ENCODE results near the gene E2F3.
"Not testable (repeated sequence)": the region's sequence is repeated elsewhere in the genome, so short reads cannot be mapped to it uniquely, and the experiment has no call there.

The E2F3 gene

DNA sequence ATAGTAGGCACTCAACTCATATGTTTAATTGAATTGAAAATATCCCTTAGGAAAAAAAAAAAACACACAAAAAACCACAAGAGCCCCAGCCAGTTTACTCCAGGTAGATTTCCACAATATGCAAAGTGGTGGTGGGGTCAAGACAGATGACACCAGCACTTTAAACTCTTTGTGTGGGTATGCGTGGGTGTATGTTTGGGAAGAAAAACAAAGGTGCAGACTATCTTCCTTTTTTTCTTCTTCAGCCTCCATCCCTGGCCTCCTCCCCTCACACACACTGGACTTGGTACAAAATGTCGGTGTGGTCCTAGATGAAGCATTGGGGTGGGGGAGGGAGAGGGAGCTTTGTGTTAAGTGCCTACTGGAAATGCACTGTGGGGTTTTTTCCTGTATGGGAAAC is 90.4 kb downstream of the E2F3 start:
- no peak for DNase-seq (ENCODE audit: low read depth, low spot score)
- TF ChIP-seq YY1 (IDR thresholded peaks at IDR 0.05; ENCODE audit: insufficient read depth, insufficient read length) (no peak), SUZ12 (IDR thresholded peaks at IDR 0.05; ENCODE audit: extremely low read depth, insufficient read depth, insufficient read length) (no peak), ZNF274 (IDR thresholded peaks at IDR 0.05; ENCODE audit: low read depth, low read length) (no peak)
- Histone ChIP-seq H3K27me3 (ENCODE audit: insufficient read depth, insufficient read length) (no peaks in the 10 kb centered on the region), H3K9ac (ENCODE audit: insufficient read length, low read depth) (no peak overlapping the region), H3K36me3 (ENCODE audit: insufficient read depth, insufficient read length, low read length) (peaks cover 46% of the 10 kb centered on the region), H3K4me1 (ENCODE audit: insufficient read depth, insufficient read length) (no peaks in the 10 kb centered on the region), H3K4me3 (ENCODE audit: insufficient read length, low read depth) (no peak overlapping the region), H3K9me3 (ENCODE audit: insufficient read depth, low read length) (no peaks in the 10 kb centered on the region)

DNA sequence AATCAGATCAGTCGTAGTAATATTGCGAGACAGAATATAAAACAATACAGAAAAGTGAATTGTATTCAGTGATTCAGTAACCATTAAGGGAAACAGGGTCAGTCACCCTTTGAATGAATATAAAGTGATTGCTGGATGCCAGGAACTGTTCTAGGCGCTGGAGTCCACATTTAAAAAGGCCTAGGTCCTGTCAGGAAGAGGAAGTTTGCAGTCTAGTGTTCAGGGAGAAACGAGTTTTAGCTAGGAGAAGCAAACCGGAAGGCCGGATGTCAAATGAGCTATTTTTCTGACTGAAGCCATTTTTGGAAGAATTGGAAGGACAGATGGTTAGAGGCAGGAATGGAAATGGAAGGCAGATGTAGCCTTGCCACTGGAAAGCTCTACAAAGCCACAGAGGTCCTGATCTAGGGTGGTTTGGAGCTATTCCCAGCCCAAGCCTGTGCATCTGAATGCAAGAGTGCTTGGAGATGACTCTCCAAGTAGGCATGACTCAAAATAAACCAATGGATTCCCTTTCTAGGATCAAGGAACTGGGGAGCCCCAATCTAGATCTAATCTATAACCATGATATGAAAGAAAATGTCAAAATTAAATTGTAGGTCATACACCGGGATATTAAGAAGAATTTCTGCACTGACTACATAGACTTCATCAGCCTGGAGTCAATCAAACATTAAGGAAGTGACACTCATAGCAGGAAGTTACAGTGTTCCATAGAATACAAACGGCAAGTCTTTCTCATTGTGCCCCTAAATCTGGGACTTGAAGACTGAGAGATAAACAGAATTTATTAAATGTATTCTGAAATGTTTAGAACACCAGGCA is 95.7 kb downstream of the E2F3 start:
- Histone ChIP-seq H3K36me3 (ENCODE audit: insufficient read depth, insufficient read length, low read length) (no peaks in the 10 kb centered on the region), H3K27me3 (ENCODE audit: insufficient read depth, insufficient read length) (no peaks in the 10 kb centered on the region), H3K4me1 (ENCODE audit: insufficient read depth, insufficient read length) (no peaks in the 10 kb centered on the region), H3K4me3 (ENCODE audit: insufficient read length, low read depth) (no peak overlapping the region), H3K9me3 (ENCODE audit: insufficient read depth, low read length) (no peaks in the 10 kb centered on the region), H3K9ac (ENCODE audit: insufficient read length, low read depth) (no peak overlapping the region)
- DNase-seq (ENCODE audit: low read depth, low spot score), result no peak
- TF ChIP-seq SUZ12 (IDR thresholded peaks at IDR 0.05; ENCODE audit: extremely low read depth, insufficient read depth, insufficient read length) (no peak), ZNF274 (IDR thresholded peaks at IDR 0.05; ENCODE audit: low read depth, low read length) (no peak), YY1 (IDR thresholded peaks at IDR 0.05; ENCODE audit: insufficient read depth, insufficient read length) (no peak)

DNA sequence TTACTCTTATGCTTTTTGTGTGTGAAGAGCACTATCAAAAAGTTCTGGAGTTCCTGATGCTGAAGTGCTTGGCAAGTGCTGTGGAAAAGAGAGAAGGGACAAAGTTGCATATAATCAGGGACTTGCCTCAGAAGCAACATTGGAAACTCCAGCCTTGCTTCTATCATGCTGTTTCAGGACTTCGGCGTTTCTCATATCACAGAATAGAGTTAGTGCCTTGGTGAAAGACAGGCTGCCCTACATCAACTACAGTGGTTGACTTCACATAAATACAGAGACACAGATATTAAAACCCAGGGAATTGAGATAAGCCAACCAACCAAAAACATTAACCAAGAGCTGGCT is 96.3 kb downstream of the E2F3 start:
- Histone ChIP-seq H3K27me3 (ENCODE audit: insufficient read depth, insufficient read length) (no peaks in the 10 kb centered on the region), H3K36me3 (ENCODE audit: insufficient read depth, insufficient read length, low read length) (no peaks in the 10 kb centered on the region), H3K9ac (ENCODE audit: insufficient read length, low read depth) (no peak overlapping the region), H3K4me3 (ENCODE audit: insufficient read length, low read depth) (no peak overlapping the region), H3K4me1 (ENCODE audit: insufficient read depth, insufficient read length) (no peaks in the 10 kb centered on the region), H3K9me3 (ENCODE audit: insufficient read depth, low read length) (no peaks in the 10 kb centered on the region)
- DNase-seq (ENCODE audit: low read depth, low spot score), result no peak
- no peak for TF ChIP-seq YY1 (IDR thresholded peaks at IDR 0.05; ENCODE audit: insufficient read depth, insufficient read length)
- TF ChIP-seq SUZ12 (IDR thresholded peaks at IDR 0.05; ENCODE audit: extremely low read depth, insufficient read depth, insufficient read length), result no peak
- no peak for TF ChIP-seq ZNF274 (IDR thresholded peaks at IDR 0.05; ENCODE audit: low read depth, low read length)

DNA sequence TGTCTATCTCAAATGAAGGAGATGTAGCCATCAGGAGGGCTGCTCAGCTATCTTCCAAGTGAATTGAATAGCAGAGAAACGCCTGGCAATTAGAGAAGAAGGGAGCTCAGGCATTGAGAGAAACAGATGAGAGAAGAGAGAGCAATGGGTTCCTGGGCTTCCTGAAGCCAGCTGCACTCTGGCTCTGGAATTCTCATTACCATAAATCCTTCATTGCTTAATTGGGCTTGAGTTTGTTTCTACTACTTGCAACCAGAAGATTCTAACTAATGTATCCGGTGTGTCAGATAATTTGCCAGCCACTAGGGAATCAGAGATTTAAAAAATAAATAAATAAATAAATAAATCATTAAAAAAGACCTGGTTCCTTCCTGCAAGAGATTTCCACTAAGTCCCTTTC is 107.5 kb downstream of the E2F3 start:
- H3K27me3 ChIP-seq (ENCODE audit: insufficient read depth, insufficient read length), result no peaks in the 10 kb centered on the region
- TF ChIP-seq YY1 (IDR thresholded peaks at IDR 0.05; ENCODE audit: insufficient read depth, insufficient read length), result no peak
- no peak for TF ChIP-seq ZNF274 (IDR thresholded peaks at IDR 0.05; ENCODE audit: low read depth, low read length)
- TF ChIP-seq SUZ12 (IDR thresholded peaks at IDR 0.05; ENCODE audit: extremely low read depth, insufficient read depth, insufficient read length), result no peak
- no peak for DNase-seq (ENCODE audit: low read depth, low spot score)
- H3K36me3 ChIP-seq (ENCODE audit: insufficient read depth, insufficient read length, low read length), result no peaks in the 10 kb centered on the region
- H3K4me3 ChIP-seq (ENCODE audit: insufficient read length, low read depth), result no peak overlapping the region
- H3K4me1 ChIP-seq (ENCODE audit: insufficient read depth, insufficient read length), result no peaks in the 10 kb centered on the region
- no peak overlapping the region for H3K9ac ChIP-seq (ENCODE audit: insufficient read length, low read depth)
- H3K9me3 ChIP-seq (ENCODE audit: insufficient read depth, low read length), result no peaks in the 10 kb centered on the region

DNA sequence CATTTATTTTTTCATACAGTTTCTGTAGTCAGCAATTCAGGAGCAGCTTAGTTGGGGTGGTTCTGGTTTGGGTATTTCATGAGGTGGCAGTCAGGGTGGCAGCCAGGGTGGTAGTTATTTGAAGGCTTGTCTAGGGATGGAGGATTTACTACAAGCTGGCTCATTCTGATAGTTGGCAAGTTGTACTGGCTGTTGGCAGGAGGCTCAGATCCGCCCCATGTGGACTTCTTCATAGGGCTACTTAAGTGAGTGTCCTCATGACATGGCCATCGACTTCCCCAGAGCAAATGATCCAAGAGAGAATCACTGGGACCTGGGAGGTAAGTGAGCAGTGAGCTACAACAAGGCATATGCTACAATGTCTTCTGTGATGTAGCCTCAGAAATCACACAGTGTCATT is 110.2 kb downstream of the E2F3 start:
- Histone ChIP-seq H3K36me3 (ENCODE audit: insufficient read depth, insufficient read length, low read length) (no peaks in the 10 kb centered on the region), H3K27me3 (ENCODE audit: insufficient read depth, insufficient read length) (no peaks in the 10 kb centered on the region), H3K4me1 (ENCODE audit: insufficient read depth, insufficient read length) (no peaks in the 10 kb centered on the region), H3K9me3 (ENCODE audit: insufficient read depth, low read length) (no peaks in the 10 kb centered on the region), H3K4me3 (ENCODE audit: insufficient read length, low read depth) (no peak overlapping the region), H3K9ac (ENCODE audit: insufficient read length, low read depth) (no peak overlapping the region)
- TF ChIP-seq ZNF274 (IDR thresholded peaks at IDR 0.05; ENCODE audit: low read depth, low read length), result no peak
- no peak for TF ChIP-seq YY1 (IDR thresholded peaks at IDR 0.05; ENCODE audit: insufficient read depth, insufficient read length)
- TF ChIP-seq SUZ12 (IDR thresholded peaks at IDR 0.05; ENCODE audit: extremely low read depth, insufficient read depth, insufficient read length), result no peak
- DNase-seq (ENCODE audit: low read depth, low spot score), result no peak

DNA sequence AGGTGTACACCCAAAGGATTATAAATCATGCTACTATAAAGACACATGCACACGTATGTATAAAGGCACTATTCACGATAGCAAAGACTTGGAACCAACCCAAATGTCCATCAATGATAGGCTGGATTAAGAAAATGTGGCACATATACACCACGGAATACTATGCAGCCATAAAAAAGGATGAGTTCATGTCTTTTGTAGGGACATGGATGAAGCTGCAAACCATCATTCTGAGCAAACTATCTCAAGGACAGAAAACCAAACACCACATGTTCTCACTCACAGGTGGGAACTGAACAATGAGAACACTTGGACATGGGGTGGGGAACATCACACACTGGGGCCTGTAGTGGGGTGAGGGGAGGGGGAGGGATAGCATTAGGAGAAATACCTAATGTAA is 123.5 kb downstream of the E2F3 start:
- not testable (repeated sequence) for H3K9ac ChIP-seq (ENCODE audit: insufficient read length, low read depth)

DNA sequence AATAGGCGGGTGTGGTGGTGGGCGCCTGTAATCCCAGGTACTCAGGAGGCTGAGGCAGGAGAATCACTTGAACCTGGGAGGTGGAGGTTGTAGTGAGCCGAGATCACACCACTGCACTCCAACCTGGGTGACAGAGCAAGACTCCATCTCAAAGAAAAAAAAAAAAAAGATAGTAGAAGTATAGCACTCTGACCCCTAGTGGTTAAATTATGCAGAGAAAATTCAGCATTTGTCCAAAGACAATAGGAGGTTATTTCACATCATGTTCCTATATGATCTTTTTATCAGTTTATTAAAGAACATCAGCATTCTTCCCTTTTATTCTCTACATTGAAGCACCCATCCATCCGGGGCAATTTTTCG is 127.4 kb downstream of the E2F3 start:
- H3K9ac ChIP-seq (ENCODE audit: insufficient read length, low read depth); H3K36me3 ChIP-seq (ENCODE audit: insufficient read depth, insufficient read length, low read length); H3K27me3 ChIP-seq (ENCODE audit: insufficient read depth, insufficient read length); H3K4me3 ChIP-seq (ENCODE audit: insufficient read length, low read depth); H3K4me1 ChIP-seq (ENCODE audit: insufficient read depth, insufficient read length); H3K9me3 ChIP-seq (ENCODE audit: insufficient read depth, low read length): not testable (repeated sequence)
- DNase-seq (ENCODE audit: low read depth, low spot score), result peak; percentile 6

More for the DNA sequence above, 123.5 kb downstream of the E2F3 start:
- not testable (repeated sequence) for DNase-seq (ENCODE audit: low read depth, low spot score); H3K36me3 ChIP-seq (ENCODE audit: insufficient read depth, insufficient read length, low read length); H3K4me1 ChIP-seq (ENCODE audit: insufficient read depth, insufficient read length); H3K9me3 ChIP-seq (ENCODE audit: insufficient read depth, low read length); H3K4me3 ChIP-seq (ENCODE audit: insufficient read length, low read depth); H3K27me3 ChIP-seq (ENCODE audit: insufficient read depth, insufficient read length)

DNA sequence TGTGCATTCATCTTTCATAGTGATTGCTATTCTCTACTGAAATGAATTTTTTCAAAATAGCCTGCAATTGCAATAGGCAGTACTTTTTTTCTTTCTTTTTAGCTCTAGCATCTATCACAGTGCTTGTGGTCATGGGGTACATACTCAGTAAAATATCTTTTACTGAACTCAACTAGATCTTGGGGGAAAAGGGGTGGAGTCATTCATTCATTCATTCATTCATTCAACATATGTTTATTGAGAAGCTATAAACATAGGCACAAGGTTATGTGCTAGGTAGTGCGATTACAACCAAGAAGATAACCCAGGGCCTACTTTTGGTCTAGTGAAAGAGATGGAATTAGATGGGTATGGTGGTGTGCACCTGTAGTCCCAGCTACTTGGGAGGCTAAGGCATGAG is 131.2 kb downstream of the E2F3 start:
- Histone ChIP-seq H3K4me1 (ENCODE audit: insufficient read depth, insufficient read length) (no peaks in the 10 kb centered on the region), H3K36me3 (ENCODE audit: insufficient read depth, insufficient read length, low read length) (peaks cover 16% of the 10 kb centered on the region), H3K9me3 (ENCODE audit: insufficient read depth, low read length) (no peaks in the 10 kb centered on the region), H3K9ac (ENCODE audit: insufficient read length, low read depth) (no peak overlapping the region), H3K4me3 (ENCODE audit: insufficient read length, low read depth) (no peak overlapping the region), H3K27me3 (ENCODE audit: insufficient read depth, insufficient read length) (no peaks in the 10 kb centered on the region)
- no peak for TF ChIP-seq SUZ12 (IDR thresholded peaks at IDR 0.05; ENCODE audit: extremely low read depth, insufficient read depth, insufficient read length)
- no peak for TF ChIP-seq YY1 (IDR thresholded peaks at IDR 0.05; ENCODE audit: insufficient read depth, insufficient read length)
- TF ChIP-seq ZNF274 (IDR thresholded peaks at IDR 0.05; ENCODE audit: low read depth, low read length), result no peak
- DNase-seq (ENCODE audit: low read depth, low spot score), result no peak
